HepG2 (cell line): Measurements from ENCODE around the gene KLF12.

Source experiments
- CBX2 ChIP-seq, 2 experiments: fragments of 200-600 bp in 1 of 2; sonication (generic); formaldehyde crosslinking in 1 of 2; IDR thresholded peaks; 2 replicates each; pipeline versions ENCODE4 v1.7.0 to v1.8.1; 2018 to 2022; ENCODE audit warnings: low read depth in 2 of 2, low read length in 1 of 2, mild to moderate bottlenecking in 1 of 2, missing genetic modification reagents in 1 of 2
- HOXA5 ChIP-seq: sonication (generic); formaldehyde crosslinking; IDR thresholded peaks from 2 replicates; pipeline ENCODE4 v1.4.0; 2020; ENCODE audit warnings: missing genetic modification reagents
- PATZ1 ChIP-seq: sonication (generic); formaldehyde crosslinking; IDR thresholded peaks from 2 replicates; pipeline ENCODE4 v1.4.0; 2020; ENCODE audit warnings: missing genetic modification reagents
- SIN3B ChIP-seq: fragments of 150-350 bp; IDR thresholded peaks from 2 replicates; pipeline ENCODE4 v1.6.1; 2014; ENCODE audit warnings: low read length
- TF ChIP-seq, protein P1 (sequence below): sonication (generic); formaldehyde crosslinking; IDR thresholded peaks from 2 replicates; pipeline ENCODE4 v1.8.0; 2022; ENCODE audit warnings: missing genetic modification reagents, mild to moderate bottlenecking, borderline replicate concordance

GRCh38 chr13:74158571-74159352, 24.6 kb upstream of the KLF12 start:
- TF ChIP-seq, protein P1, sequence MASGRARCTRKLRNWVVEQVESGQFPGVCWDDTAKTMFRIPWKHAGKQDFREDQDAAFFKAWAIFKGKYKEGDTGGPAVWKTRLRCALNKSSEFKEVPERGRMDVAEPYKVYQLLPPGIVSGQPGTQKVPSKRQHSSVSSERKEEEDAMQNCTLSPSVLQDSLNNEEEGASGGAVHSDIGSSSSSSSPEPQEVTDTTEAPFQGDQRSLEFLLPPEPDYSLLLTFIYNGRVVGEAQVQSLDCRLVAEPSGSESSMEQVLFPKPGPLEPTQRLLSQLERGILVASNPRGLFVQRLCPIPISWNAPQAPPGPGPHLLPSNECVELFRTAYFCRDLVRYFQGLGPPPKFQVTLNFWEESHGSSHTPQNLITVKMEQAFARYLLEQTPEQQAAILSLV (CRISPR knock-in tag), result no peak
- TF ChIP-seq HOXA5 (CRISPR knock-in tag), result no peak
- no peak for TF ChIP-seq PATZ1 (CRISPR knock-in tag)
- TF ChIP-seq SIN3B, result no peak
- TF ChIP-seq CBX2 (IDR thresholded peaks at IDR 0.05; ENCODE audit: low read depth, low read length), result no peak
- TF ChIP-seq CBX2 (CRISPR knock-in tag; IDR thresholded peaks at IDR 0.05; ENCODE audit: low read depth), result no peak
